NCI-H345 (cell line): ENCODE measurements around the gene MTCP1.

Experiments
- DNase-seq: peaks from one replicate; lab custom pipeline; 2025; lab: John Stamatoyannopoulos, UW

Gene MTCP1, protein sequence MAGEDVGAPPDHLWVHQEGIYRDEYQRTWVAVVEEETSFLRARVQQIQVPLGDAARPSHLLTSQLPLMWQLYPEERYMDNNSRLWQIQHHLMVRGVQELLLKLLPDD

DNA sequence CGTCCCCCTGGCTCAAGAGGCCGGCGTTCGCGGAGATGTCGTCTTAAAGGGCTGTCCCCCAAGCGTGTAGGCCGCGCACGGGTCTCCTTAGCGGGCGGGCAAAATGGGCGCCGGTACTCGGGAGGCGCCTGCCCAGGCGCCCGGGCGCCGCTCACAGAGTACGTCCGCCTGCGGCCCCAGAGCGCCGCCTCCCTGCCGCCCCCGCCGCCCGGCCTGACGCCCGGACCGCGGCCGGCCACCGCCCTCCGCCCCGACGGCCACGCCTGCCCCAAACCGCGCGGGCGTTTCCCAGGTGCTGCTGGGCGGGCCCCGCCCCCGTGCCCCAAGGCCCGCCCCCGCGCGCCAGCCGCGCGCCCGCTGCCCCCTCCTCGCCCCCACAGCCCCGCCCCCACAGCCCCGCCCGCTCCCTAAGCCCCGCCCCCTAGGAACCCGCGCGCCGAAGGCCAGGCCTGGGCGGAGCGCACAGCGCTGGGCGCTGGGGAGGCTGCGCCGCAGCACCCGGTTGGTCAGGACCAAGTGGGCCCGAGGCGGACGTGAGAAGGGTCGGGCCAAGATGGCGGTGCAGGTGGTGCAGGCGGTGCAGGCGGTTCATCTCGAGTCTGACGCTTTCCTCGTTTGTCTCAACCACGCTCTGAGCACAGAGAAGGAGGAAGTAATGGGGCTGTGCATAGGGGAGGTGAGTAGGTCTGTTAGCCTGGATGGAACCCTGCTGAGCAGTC is at the start of gene MTCP1, which contains the start of the genes BRCC3 and CMC4:
MTCP1 (minus strand) TSS at position 162 of the 719 bp plus-strand sequence. CDS start 5,126 bp downstream, outside the sequence.
BRCC3 (plus strand) TSS at position 534 of the 719 bp plus-strand sequence; CDS start at position 554, 20 bp downstream.
CMC4 (minus strand) TSS at position 162 of the 719 bp plus-strand sequence. CDS start 7,113 bp downstream, outside the sequence.
- DNase-seq, result peak; percentile 94

DNA sequence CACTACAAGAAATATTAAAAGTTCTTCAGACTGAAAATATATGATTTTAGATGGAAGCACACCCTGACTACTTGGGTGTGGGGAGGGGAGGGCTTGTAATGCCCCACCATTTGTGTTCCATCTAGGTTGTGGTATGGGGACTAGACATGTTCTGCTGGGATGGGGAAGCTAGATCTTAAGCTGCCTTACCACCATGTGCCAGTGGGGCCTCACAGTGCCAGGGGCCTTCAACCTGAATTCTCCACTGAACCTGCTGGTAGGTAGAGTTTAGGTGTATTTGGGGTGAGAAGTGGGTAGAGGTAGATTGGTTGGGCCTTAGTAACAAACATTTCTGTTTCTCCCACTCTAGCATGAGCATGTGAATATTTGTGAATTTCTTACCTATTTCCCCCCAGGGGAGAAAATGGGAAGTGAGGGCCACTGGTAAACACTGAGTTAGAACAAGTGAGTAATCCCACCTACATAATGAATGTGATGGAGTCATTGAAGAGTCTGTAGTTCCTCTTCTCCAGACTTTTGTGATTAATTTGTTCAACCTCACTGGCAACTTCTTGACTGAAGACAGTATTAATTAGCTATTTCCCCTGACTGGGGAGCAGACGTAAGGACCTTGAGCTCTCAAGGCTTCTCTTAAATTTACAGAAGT is 44.4 kb upstream of the MTCP1 start:
- DNase-seq, result no peak

DNA sequence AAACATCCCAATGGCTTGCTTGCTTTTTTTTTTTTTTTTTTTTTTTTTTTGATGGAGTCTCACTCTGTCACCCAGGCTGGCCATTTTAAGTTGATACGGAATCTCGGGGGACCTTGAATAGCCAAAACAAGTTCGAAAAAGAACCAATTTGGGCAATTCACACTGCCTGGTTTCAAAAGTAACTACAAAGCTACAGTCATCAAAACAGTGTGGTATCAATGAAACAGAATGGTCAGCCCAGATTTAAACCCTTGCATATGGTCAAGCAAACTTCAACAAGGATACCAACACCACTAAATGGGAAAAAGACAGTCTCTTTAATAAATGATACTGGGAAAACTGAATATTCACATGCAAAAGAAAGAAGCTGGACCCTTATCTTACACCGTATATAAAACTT is 42.2 kb upstream of the MTCP1 start:
- DNase-seq, result no peak

DNA sequence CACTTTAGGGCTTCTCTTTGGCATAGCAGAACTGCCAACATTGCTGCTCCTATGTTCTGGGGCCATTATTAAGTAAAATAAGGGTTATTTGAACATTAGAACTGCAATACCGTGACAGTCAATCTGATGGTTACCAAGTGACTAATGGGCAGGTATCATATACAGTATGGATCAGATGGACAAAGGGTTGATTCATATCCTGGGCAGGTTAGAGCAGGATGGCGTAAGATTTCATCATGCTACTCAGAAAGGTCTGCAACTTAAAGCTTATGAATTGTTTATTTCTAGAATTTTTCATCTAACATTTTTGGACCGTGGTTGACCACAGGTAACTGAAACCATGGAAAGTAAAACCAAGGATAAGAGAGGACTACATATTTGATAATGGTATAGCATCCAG is 41.2 kb upstream of the MTCP1 start:
- no peak for DNase-seq

DNA sequence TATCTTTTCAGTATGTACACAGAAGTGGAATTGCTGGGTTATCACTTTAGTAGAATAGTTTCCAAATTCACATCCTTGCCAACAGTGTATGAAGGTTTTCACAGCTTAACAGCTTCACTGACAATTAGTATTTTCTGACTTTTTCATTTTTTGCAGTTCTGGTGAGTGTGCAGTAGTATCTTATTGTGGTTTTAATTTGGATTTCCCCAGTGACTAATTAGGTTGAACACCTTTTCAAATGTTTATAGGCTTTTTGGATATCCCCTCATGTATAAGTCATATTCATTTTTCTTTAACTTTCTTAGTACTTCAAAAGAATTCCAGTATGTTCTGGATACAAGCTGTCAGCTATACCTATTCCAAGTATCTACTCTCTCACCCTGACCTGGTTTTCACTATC is 37.5 kb upstream of the MTCP1 start:
- no peak for DNase-seq

DNA sequence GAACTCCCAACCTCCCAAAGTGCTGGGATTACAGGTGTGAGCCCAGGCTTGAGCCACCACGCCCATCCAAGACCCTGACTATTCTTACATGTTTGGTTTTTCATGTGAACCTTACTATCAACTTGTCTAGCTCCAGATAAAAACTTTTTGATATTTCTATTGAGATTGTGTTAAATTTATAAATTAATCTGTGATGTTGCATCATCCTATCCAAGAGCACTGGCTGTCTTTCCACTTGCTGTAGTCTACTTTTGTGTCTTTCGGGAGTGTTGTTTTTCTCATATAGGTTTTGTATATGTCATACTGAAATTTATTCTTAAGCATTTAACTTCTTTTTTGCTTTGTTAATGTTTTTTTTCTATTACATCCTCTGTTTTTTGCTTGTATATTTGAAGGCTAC is 35.0 kb upstream of the MTCP1 start:
- no peak for DNase-seq

DNA sequence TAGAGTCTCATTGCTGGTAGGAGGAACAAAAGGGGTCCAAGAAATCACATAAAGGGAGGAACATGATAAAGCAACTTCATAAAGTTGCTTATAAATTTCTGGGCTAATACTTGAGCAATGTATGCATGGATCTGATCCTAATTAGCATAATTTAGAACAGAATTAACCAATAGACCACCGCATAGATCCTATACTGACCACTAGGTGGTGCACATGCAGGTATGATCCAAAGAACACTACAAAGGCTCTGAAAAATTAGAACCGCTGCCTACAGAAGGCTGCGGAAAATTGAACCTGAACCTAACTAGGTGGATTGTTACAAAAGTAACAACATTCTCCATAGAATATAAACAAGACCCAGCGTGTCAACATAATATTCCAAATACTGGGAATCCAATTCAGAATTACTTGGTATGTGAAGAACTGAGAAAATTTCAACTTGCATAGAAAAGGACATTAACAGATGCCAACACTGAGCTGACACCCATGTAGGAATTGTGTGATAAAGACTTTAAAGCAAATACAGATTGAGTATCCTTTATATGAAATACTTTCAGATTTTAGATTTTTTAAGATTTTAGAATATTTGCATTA is 23.6 kb upstream of the MTCP1 start:
- DNase-seq, result peak; percentile 29

DNA sequence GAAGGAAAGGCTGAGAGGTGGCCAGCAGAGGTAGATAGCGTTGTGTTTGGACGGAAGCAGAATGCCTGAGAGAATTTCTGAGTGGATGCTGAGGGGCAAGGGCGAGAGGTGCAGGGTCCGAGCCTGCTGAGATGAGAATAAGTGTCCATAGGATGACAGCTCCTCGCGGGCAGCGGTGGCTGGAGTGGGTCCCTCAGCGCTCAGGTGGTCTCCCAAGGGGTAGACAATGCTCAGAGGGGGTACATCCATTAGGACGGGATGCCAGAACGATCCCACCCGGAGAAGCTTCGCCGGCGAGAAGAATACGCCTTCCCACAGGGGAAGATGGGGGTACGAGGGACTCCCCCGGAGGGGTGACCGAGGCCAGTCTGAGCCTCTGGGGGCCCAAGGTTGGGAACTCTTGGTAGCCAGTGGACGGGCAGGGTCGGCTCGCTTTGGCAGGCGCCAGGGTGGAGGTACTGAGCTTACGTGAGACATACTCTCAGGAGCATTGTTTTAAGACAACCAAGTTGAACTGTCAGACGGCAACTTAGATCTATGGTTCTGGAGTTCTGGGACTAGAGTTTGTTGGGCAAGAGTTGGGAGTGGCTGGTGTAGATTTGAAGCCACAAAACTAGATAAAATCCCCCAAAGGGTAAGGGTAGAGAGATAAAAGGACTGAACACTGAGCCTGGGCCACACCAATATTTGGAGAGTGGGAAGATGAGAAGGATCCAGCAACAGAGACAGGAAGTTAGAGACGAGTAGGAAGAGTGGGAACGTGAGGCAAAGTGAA is 16.2 kb upstream of the MTCP1 start:
- DNase-seq, result no peak

DNA sequence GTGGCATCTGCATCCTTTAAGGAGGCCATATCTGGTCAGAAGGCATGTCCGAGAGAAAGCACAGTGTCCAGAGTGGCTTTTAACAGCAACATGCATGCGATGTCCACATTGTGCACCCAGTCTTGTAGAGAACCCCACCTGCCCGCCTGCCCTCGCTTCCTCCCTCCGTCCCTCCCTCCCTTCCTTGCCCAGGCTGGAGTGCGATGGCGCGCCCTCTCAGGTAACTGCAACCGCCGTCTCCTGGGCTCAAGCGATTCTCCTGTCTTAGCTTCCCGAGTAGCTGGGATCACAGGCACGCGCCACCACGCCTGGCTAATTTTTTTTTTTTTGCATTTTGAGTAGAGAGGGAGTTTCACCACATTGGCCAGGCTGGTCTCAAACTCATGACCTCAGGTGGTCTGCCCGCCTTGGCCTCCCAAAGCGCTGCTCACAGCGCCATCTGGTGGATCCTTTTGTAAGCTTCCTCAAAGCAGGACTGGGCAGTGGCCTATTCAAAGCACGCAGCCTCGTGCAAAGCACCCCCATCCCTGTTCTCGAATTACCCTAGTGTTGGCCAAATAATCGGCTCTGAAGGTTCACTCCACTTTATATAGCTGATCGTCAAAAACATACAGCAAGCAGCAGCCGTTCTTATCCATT is 15.4 kb upstream of the MTCP1 start:
- peak; percentile 3 for DNase-seq

DNA sequence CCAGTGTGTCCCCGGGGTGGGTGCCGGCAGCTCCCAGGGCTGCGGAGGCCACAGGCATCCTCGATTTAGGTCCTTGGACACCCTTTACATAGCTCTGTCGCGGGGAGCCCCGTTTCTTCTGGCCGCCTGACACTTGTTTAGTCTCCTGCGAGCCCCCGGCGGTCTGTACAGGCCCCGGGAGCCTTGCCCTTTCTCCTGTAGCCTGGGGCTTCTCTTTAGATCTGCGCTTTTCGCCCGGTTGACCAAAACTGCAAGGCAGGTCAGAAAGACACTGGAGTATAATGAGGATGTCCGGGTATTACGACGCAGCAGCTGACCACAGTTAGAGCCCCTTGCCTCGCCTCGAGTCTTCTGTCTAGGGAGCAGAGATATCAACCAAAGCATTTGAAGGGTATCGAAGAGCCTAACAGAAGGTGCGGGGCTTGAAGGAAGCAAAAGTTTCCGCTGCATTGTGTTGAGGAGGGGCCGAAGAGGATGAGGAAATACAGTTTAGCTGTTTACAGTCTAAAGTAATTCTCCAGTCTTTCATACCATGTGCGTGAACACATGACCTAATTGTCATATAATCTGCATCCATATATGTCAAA is 851 bp upstream of the MTCP1 start:
- DNase-seq, result no peak

DNA sequence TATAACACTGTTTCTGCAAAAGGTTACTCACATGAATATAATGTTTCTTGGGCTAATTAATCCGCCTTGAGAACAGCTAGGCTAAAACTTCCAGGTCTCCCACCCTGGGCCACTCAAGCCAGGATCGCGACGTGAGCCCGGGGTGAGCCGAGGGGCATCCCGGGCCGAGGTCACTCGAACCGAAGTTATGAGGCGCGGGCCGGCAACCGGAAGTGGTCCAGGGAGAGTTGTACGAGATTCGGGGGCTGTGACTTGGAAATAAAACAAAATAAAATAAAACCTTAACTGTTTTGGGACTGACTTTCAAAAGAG is 317 bp downstream of the MTCP1 start:
- no peak for DNase-seq

DNA sequence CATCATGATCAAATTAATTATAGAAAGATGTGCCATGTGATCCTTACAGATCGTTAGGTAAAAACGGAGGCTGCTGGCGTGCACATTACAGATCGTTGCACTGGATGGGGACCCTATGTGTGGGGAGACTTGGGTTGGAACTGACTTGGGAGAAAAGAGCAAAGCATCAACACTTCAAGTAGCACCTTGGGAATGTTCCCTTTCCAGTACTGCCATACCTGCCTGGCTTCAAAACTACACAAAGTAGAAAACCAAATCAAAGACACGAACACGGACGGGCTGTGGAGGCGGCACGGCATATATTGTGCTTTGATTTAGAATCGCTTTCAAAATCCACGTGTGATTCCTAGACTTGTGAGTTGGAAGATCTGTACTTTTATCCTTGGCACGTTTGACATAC is 898 bp downstream of the MTCP1 start:
- no peak for DNase-seq

DNA sequence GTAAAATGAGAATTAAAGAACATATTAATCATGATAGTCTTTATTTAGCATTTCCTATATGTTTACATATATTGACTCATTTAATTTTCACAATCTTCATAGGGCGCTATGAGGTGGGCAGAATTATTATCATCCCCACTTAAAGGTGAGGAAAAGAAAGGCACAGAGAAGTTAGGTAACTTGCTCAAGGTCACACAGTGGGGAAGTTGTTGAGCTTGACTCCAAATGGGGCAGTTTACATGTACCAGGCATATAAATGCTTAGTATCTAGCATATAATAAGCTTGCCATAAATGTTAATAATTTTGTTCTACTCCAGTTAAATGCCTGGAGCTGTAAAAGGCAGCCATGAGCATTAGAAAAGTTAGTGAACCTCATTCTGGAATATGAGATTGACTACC is 1.5 kb downstream of the MTCP1 start:
- no peak for DNase-seq

DNA sequence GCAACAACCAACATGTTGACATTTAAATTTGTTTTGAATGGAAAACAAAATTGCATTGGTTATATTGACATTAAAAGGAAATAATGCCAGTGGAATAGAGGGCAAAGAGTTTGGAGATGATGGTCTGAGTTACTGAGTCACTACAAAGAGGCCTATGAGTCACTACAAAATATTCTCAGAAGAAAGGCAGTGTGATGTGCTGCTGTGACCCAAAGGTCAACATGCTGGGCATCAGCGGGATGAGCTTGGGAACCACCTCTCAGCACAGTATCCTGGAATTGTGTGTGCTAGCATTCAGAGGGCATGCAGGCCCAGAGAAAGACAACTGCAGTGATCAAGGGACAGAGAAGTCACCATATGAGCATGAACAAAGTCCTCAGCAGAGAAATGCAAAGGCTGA is 2.8 kb downstream of the MTCP1 start:
- DNase-seq, result no peak

DNA sequence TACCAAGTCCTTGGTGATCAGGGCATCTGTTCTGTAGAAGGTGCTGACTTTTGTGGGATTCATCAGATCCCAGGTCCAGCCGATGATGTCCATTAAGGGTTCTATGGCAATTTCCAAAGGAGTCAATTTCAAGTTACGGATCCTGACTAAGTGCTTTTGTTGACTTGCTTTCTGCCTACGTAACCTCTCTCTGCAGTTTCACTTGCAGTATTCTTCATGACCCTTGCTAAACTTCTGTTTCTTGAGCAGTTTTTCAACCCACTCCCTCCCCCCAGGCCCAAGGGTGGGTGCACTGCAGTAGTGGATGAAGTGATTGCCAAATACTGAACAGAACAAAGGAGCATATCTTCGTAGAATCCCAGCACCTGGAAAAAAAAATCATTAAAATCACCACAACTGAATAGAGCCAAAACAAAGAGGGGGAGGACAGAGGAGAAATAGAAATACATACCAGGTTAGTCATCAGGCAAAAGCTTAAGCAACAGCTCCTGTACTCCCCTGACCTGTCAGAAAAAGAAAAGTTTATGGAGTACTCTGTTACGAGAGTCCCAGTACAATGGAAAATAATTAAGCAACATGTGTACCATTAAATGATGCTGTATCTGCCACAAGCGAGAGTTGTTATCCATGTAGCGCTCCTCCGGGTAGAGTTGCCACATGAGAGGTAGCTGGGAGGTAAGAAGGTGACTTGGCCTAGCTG is 5.8 kb downstream of the MTCP1 start:
- no peak for DNase-seq

DNA sequence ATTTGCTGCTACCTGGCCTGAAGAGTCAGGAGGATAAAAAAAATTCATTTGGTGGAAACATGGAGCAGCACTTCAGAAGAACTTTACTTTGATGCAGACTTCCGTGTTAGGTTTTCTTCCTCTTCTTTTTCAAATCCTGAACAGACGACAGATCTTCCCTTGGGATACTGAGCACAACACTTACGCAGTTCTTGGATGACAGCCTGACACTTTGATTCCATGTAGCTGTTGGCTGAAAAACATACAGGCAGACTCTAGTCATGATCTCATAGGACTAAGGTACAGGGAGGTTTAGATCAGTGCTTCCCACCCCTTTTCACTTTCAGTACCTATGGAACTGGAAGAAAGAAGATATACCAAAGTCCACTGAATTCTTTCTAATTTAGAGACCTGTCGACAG is 9.2 kb downstream of the MTCP1 start:
- DNase-seq, result no peak

DNA sequence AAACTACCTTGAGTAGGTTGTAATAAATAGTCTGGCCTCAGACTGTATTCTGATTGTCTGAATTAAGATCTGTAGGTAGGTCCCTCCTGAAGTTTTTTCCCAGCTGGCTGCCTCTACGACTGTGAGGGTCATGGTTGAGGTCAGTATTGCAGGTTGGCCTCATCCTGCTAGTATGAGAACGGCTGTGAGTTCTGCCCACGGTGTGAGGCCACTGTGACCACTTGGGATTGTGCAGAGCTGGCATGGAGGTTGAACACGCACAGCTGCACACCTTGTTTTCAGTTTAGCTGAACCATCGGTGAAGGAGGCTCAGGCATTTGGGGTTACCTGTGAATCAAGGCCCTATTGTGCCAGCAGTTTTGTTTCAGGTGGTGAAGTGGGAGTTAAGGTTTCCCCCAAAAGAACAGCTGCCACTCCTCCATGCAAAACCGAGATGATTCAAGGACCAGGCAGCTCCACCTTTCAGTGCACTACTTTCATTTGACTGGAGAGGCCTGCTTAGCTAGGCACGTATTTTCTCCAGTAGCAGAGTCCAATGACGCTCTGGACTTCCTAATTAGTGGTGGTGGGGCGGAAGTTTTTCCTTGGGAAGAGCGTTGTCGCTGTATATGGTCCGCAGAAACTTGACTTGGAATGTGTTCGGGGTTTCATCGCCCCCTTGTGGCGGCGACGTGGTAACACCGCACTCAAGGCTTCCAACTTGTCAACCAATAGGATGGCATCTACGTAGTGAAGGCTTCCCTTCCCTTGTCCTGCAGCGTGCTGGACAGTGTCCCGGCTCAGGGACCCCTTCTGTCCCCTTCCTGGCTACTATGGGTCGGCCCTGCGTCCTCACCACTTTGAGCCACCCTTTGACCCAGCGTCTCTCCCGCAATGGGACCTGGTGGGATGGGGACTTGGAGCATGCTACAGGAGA is 13.8 kb downstream of the MTCP1 start:
- peak; percentile 62 for DNase-seq

DNA sequence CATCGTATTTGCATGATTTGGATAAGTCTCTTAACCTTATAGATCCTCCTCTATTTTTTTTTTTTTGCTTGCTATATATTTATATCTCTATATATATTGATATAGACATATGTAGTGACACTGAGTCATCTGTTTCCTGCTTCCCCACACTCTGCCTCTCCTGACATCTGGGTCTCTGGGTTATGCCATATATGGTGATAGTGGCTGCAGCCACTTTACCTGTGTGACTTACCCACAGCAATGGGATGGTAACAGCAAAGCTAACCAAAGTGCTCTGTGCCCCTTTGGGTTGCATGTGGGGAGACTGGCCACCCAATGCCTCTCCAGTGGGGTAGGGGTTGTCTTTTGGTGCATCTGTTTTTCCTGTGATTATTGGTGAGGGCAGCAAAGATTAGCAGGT is 14.5 kb downstream of the MTCP1 start:
- DNase-seq, result no peak

DNA sequence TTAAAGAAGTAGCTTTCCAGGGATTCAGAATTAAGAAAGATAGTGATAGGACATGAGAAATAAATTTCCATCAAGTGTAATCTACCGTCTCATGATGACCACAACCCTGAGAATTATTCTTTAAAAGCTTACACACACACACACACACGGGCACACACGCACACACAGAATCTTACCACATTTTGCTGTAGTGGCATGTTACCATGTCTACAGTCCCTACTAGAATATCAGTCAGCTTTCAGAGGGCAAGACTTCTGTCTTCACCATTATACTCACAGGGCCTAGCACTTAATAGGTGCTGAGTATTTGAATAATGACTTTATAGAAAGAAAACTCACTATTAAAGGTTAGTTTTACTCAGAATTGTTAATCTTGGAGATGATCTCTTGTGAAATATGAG is 15.4 kb downstream of the MTCP1 start:
- no peak for DNase-seq

DNA sequence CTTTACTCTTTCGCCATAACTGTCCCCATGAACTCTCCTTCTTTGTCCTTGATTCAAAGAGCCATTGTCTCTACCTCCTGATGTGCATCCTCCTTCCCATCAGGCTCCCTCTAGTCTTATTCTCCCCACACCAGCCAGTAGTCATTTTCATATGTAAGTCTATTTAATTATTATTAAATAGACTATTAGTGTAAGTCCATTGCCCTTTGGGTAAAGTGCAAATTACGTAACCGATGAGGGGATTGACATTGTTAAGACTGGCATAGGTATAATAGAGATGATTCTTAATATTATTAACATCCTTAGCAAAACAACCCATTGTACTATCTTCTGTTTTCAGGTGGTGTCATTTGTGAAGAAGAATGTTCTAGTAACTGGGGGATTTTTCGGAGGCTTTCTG is 16.7 kb downstream of the MTCP1 start:
- no peak for DNase-seq
